Endothelial cell of umbilical vein (primary cell): ENCODE results near the gene TBP.

ENCODE experiments used
- EZH2 ChIP-seq: IDR thresholded peaks from 2 replicates; pipeline ENCODE4 v1.6.1; 2012; ENCODE audit warnings: borderline replicate concordance, low read depth, mild to moderate bottlenecking, moderate library complexity, low read length, inconsistent platforms; ENCODE audit not compliant: severe bottlenecking
- POLR2A ChIP-seq: IDR thresholded peaks from 2 replicates; pipeline ENCODE4 v1.6.1; 2012; ENCODE audit warnings: low read depth, mild to moderate bottlenecking, control low read depth, low read length
- POLR2AphosphoS5 ChIP-seq: IDR thresholded peaks from 2 replicates; pipeline ENCODE4 v1.6.1; 2012; ENCODE audit warnings: low read depth, mild to moderate bottlenecking, control low read depth, low read length, moderate library complexity; ENCODE audit not compliant: insufficient read depth
- TF ChIP-seq, protein P1 (sequence below), 2 donors: IDR thresholded peaks; 1 replicate in 1 of 2; 2 replicates in 1 of 2; pipeline ENCODE4 v1.5.1; 2011; ENCODE audit warnings: low read length in 2 of 2, mild to moderate bottlenecking in 2 of 2, moderate library complexity in 2 of 2, control low read depth in 1 of 2, inconsistent platforms in 1 of 2, low read depth in 1 of 2; ENCODE audit not compliant: insufficient read depth in 1 of 2; ENCODE audit errors: extremely low read depth in 1 of 2
- TF ChIP-seq, protein P2 (sequence below): IDR thresholded peaks from 2 replicates; pipeline ENCODE4 v1.6.1; 2011; ENCODE audit not compliant: insufficient read depth, insufficient read length

- TF ChIP-seq EZH2 (no peak), POLR2AphosphoS5 (no peak), POLR2A (no peak)
- TF ChIP-seq, protein P1, sequence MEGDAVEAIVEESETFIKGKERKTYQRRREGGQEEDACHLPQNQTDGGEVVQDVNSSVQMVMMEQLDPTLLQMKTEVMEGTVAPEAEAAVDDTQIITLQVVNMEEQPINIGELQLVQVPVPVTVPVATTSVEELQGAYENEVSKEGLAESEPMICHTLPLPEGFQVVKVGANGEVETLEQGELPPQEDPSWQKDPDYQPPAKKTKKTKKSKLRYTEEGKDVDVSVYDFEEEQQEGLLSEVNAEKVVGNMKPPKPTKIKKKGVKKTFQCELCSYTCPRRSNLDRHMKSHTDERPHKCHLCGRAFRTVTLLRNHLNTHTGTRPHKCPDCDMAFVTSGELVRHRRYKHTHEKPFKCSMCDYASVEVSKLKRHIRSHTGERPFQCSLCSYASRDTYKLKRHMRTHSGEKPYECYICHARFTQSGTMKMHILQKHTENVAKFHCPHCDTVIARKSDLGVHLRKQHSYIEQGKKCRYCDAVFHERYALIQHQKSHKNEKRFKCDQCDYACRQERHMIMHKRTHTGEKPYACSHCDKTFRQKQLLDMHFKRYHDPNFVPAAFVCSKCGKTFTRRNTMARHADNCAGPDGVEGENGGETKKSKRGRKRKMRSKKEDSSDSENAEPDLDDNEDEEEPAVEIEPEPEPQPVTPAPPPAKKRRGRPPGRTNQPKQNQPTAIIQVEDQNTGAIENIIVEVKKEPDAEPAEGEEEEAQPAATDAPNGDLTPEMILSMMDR (IDR thresholded peaks at IDR 0.05; ENCODE audit: extremely low read depth in 1 of 2, insufficient read depth in 1 of 2, low read depth in 1 of 2, low read length in 2 of 2) = no peak
- TF ChIP-seq, protein P2, sequence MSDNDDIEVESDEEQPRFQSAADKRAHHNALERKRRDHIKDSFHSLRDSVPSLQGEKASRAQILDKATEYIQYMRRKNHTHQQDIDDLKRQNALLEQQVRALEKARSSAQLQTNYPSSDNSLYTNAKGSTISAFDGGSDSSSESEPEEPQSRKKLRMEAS = no peak
Observed at GRCh38 chr6:170532867-170533488, 21.2 kb upstream of the TBP start.
